PC-9 (cell line): ENCODE results near the gene ERC2.

Source experiments
- EZH2 ChIP-seq: fragments of 200-600 bp; sonication (generic); IDR thresholded peaks from 2 replicates; pipeline ENCODE4 v1.8.0; 2017; ENCODE audit warnings: antibody characterized with exemption, low read depth
- TF ChIP-seq, protein P1 (sequence below): fragments of 200-600 bp; sonication (generic); conservative IDR thresholded peaks from 2 replicates; pipeline ENCODE4 v1.6.1; 2017; ENCODE audit warnings: mixed run types, antibody characterized with exemption, mild to moderate bottlenecking, moderate library complexity

DNA sequence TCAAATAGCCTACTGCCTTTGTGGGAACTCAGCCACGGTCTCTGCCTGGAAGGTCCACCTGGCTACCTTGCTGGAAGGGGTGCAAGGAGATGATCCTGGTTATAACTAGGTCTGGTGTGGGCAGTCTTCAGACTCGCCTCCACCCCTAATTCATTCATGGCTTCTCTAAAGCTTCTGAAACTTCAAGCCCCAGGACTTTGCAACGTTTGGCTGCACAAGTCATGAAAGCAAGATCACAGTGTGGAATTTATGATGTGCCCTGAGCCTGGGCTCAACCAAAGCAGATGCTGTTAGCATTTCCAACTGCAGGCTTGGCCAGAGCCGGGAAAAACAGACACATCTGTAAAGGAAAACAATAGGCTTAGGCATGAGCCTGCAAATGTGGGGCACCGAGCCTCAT lies 780.7 kb downstream of the ERC2 start:
- TF ChIP-seq, protein P1, sequence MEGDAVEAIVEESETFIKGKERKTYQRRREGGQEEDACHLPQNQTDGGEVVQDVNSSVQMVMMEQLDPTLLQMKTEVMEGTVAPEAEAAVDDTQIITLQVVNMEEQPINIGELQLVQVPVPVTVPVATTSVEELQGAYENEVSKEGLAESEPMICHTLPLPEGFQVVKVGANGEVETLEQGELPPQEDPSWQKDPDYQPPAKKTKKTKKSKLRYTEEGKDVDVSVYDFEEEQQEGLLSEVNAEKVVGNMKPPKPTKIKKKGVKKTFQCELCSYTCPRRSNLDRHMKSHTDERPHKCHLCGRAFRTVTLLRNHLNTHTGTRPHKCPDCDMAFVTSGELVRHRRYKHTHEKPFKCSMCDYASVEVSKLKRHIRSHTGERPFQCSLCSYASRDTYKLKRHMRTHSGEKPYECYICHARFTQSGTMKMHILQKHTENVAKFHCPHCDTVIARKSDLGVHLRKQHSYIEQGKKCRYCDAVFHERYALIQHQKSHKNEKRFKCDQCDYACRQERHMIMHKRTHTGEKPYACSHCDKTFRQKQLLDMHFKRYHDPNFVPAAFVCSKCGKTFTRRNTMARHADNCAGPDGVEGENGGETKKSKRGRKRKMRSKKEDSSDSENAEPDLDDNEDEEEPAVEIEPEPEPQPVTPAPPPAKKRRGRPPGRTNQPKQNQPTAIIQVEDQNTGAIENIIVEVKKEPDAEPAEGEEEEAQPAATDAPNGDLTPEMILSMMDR = no peak
- TF ChIP-seq EZH2 = no peak
